K562 (cell line): ENCODE results near the gene OR2V1. TPM values are rescaled to one million over a fixed set of nuclear protein-coding genes. Genes with fewer than 3 reads are reported as not detected.

ENCODE experiments used
- ARID1B ChIP-seq: fragments of 450-650 bp; IDR thresholded peaks from 2 replicates; pipeline ENCODE4 v1.6.1; 2016; ENCODE audit warnings: antibody characterized with exemption, mild to moderate bottlenecking, inconsistent platforms
- L3MBTL2 ChIP-seq: fragments of 450-650 bp; IDR thresholded peaks from 2 replicates; pipeline ENCODE4 v1.6.1; 2016; ENCODE audit warnings: mild to moderate bottlenecking, moderate library complexity
- MCM2 ChIP-seq: fragments of 450-650 bp; IDR thresholded peaks from 2 replicates; pipeline ENCODE4 v1.6.1; 2017; ENCODE audit warnings: low read depth, mild to moderate bottlenecking
- NRF1 ChIP-seq, 2 experiments: fragments of 450-650 bp; IDR thresholded peaks in 1 of 2; conservative IDR thresholded peaks in 1 of 2; 2 replicates each; pipeline ENCODE4 v1.6.1; 2014; ENCODE audit warnings: mild to moderate bottlenecking in 2 of 2
- SIN3B ChIP-seq: fragments of 450-650 bp; IDR thresholded peaks from 2 replicates; pipeline ENCODE4 v1.6.1; 2017; ENCODE audit warnings: low read depth, mild to moderate bottlenecking, moderate library complexity
- TGIF2 ChIP-seq: sonication (generic); formaldehyde crosslinking; IDR thresholded peaks from 2 replicates; pipeline ENCODE4 v1.8.1; 2022; ENCODE audit warnings: mild to moderate bottlenecking, missing genetic modification reagents, moderate library complexity
- THRAP3 ChIP-seq: fragments of 450-650 bp; IDR thresholded peaks from 2 replicates; pipeline ENCODE4 v1.6.1; 2016; ENCODE audit warnings: mild to moderate bottlenecking, inconsistent platforms, borderline replicate concordance
- XRCC5 ChIP-seq: fragments of 200-400 bp; formaldehyde crosslinking; IDR thresholded peaks from 2 replicates; pipeline ENCODE4 v1.6.1; 2017; ENCODE audit warnings: low read depth, mild to moderate bottlenecking, low read length
- polyA plus RNA-seq, 8 experiments: library from polyadenylated mRNA; depleted of rRNA in 4 of 8; stranded (reverse) in 5 of 8; unstranded in 3 of 8; fragments of >200 nt; fragmentation: Nextera tagmentation in 2 of 8; fragmentation: Illumina TruSeq in 1 of 8; extraction: Ambion mirVana in 2 of 8; extraction: Trizol in 1 of 8; gene quantifications; 2 replicates each; pipeline versions ENCODE4 v1.2.1 to v1.2.3, GENCODE V29; 2011 to 2014; ENCODE audit warnings: inconsistent platforms in 1 of 8, missing spikeins in 1 of 8
- total RNA-seq, 7 experiments: library from RNA; depleted of rRNA in 6 of 7; stranded (reverse); fragments of >200 nt in 6 of 7; fragmentation: Illumina TruSeq in 2 of 7; extraction: Trizol in 2 of 7; gene quantifications; 2 replicates each; pipeline versions ENCODE4 v1.2.1 to v1.2.3, GENCODE V29; 2011 to 2021; ENCODE audit warnings: low replicate concordance in 1 of 7
- TF ChIP-seq, protein P1 (sequence below): fragments of 250-450 bp; sonication (Bioruptor Pico); IDR thresholded peaks from 2 replicates; pipeline ENCODE4 v1.8.0; 2021; ENCODE audit warnings: mild to moderate bottlenecking, moderate library complexity
- TF ChIP-seq, protein P2 (sequence below): fragments of 250-450 bp; sonication (Bioruptor Pico); IDR thresholded peaks from 2 replicates; pipeline ENCODE4 v1.4.0; 2020; ENCODE audit warnings: mild to moderate bottlenecking, moderate library complexity

The OR2V1 gene
- total and polyA plus RNA-seq, 9 of the 15 experiments (the other 6 are each of a cell fraction or from before 2014, with no cell fraction given) = 0.04 to 0.28 (median 0.15) TPM; not detected in 5

DNA sequence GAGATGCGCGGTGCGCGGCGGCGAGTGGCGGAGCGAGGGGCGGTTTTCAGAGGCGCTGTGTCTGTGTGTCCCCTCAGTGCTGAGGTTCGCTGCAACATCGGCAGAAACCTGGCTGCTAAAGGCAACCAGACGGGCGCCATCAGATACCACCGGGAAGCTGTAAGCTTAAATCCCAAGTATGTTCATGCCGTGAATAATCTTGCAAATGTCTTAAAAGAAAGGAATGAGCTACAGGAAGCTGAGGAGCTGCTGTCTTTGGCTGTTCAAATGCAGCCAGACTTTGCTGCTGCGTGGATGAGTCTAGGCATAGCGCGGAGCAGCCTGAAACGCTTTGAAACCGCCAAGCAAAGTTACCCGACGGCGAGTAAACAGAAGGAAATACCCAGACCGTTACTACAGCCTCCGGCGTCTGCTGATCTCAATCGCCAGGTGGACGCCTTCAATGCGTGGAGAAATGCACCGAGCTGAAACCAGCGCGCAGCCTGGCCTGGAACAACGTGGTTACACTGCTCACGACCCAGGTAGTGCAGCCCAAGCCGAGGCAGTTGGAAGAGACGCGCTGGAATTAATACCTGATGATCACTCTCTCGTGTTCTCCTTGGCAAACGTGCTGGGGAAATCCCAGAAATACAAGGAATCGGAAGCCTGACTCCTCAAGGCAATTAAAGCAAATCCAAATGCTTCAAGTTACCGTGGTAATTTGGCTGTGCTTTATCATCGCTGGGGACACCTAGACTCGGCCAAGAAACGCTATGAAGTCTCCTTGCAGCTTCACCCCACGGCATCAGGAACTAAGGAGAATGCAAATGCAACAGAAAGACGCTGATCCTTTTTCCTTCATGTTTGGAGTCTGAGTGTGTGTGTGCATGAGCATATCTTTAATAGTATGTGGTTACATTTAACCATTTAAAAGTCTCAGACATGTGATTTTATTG is 15.9 kb downstream of the OR2V1 start (continued):
- TF ChIP-seq XRCC5 (no peak), ARID1B (no peak), TGIF2 (CRISPR knock-in tag) (no peak), THRAP3 (no peak), L3MBTL2 (peak; percentile 44; the same call in 1 of the 2 replicates), SIN3B (no peak), MCM2 (no peak), NRF1 (conservative IDR thresholded peaks at IDR 0.05 in 1 of 2, IDR thresholded peaks at IDR 0.05 in 1 of 2) (peak in 1 of 2 experiments; percentile 29; a peak in 1 of 4 replicates)
- TF ChIP-seq, protein P1, sequence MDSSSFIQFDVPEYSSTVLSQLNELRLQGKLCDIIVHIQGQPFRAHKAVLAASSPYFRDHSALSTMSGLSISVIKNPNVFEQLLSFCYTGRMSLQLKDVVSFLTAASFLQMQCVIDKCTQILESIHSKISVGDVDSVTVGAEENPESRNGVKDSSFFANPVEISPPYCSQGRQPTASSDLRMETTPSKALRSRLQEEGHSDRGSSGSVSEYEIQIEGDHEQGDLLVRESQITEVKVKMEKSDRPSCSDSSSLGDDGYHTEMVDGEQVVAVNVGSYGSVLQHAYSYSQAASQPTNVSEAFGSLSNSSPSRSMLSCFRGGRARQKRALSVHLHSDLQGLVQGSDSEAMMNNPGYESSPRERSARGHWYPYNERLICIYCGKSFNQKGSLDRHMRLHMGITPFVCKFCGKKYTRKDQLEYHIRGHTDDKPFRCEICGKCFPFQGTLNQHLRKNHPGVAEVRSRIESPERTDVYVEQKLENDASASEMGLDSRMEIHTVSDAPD (CRISPR knock-in tag) = no peak
- TF ChIP-seq, protein P2, sequence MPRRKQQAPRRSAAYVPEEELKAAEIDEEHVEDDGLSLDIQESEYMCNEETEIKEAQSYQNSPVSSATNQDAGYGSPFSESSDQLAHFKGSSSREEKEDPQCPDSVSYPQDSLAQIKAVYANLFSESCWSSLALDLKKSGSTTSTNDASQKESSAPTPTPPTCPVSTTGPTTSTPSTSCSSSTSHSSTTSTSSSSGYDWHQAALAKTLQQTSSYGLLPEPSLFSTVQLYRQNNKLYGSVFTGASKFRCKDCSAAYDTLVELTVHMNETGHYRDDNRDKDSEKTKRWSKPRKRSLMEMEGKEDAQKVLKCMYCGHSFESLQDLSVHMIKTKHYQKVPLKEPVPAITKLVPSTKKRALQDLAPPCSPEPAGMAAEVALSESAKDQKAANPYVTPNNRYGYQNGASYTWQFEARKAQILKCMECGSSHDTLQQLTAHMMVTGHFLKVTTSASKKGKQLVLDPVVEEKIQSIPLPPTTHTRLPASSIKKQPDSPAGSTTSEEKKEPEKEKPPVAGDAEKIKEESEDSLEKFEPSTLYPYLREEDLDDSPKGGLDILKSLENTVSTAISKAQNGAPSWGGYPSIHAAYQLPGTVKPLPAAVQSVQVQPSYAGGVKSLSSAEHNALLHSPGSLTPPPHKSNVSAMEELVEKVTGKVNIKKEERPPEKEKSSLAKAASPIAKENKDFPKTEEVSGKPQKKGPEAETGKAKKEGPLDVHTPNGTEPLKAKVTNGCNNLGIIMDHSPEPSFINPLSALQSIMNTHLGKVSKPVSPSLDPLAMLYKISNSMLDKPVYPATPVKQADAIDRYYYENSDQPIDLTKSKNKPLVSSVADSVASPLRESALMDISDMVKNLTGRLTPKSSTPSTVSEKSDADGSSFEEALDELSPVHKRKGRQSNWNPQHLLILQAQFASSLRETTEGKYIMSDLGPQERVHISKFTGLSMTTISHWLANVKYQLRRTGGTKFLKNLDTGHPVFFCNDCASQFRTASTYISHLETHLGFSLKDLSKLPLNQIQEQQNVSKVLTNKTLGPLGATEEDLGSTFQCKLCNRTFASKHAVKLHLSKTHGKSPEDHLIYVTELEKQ (CRISPR knock-in tag) = no peak
- TF ChIP-seq, all 486 proteins: peak for 3
